ENCODE results near the gene ERC2. TPM values are rescaled to one million over a fixed set of nuclear protein-coding genes. Genes with fewer than 3 reads are reported as not detected.

The ERC2 gene
- total RNA-seq, 2 experiments from 2014 or later: not detected

DNA sequence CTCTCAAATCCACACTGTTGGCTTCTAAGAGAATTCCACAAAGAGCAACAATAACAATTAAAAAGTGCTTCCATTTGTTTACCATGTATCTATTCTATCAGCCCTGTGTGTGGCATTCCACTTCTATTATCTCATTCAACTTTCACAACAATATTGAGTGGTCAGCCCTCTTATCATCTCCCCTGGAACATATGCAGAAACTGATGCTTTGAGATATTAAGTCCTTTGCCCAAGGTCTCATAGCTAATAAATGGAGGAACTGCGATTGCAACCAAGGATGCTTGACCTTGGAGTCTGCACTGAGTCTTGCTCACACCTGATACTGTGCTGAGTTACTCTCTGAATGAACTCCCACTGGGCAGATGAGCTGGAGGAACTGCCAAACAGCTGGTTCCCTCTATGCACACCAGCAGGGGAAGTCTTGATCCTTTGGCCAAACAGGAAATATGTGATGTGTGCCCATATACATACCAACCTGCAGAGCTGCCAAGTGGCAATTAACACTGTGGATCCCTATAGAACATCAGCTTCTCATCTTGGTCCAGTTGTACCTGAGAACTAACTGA is 836.4 kb downstream of the ERC2 start:
- CTCF ChIA-PET (ENCODE audit: unreplicated experiment): no interaction called here

DNA sequence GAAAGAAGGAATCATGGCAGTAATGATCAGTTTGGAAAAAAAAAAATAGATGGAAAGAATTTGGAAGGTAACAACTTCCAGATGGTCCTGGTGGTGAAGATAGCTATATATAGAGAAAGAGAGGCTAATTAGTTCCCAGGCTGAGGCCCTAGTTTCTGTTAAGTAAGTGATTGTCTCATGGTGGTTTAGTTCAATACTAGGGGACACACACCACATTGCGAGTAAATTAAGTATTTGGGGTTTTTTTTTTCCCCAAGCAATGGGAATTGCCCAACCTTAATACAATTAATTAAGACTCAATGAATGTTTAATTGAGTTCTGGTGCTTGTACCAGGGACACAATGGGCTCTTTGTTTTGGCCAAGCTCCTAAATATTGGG is 837.4 kb downstream of the ERC2 start:
- BruUV-seq (replicated peaks): no TSS peak
- no peak overlapping the region for H3K4me3 ChIP-seq (ENCODE audit: low read depth, low read length, poor library complexity, severe bottlenecking)
- H3K27ac ChIP-seq (ENCODE audit: low read depth, low read length, poor library complexity, severe bottlenecking): no peak overlapping the region
- intact Hi-C loops (cut with micrococcal nuclease; ENCODE audit: unreplicated experiment): no loop called here
- ChIA-PET CTCF (ENCODE audit: unreplicated experiment) (no interaction called here), POLR2A (no interaction called here)
- no peaks in the 10 kb centered on the region for H3K9me3 ChIP-seq (ENCODE audit: low read length)
- H3K4me2 ChIP-seq (ENCODE audit: low read length): no peak overlapping the region
- no peaks in the 10 kb centered on the region for H3K79me2 ChIP-seq (ENCODE audit: insufficient read depth, low read depth, low read length)
- no peaks in the 10 kb centered on the region for H4K20me1 ChIP-seq (ENCODE audit: insufficient read depth, low read length)
- H3K4me1 ChIP-seq (ENCODE audit: insufficient read depth, low read length, poor library complexity, severe bottlenecking): no peaks in the 10 kb centered on the region
- H2AFZ ChIP-seq (ENCODE audit: low read length): no peak overlapping the region
- no peaks in the 10 kb centered on the region for H3K9me2 ChIP-seq (ENCODE audit: insufficient read depth, low read length)
- no peak for DNase-seq (ENCODE audit: low spot score)
- no peaks in the 10 kb centered on the region for H3K36me3 ChIP-seq (ENCODE audit: insufficient read depth, low read length)
- TF ChIP-seq EZH2phosphoT487 (IDR thresholded peaks at IDR 0.05; ENCODE audit: borderline replicate concordance, low read depth, low read length): no peak
- TF ChIP-seq, protein P1, sequence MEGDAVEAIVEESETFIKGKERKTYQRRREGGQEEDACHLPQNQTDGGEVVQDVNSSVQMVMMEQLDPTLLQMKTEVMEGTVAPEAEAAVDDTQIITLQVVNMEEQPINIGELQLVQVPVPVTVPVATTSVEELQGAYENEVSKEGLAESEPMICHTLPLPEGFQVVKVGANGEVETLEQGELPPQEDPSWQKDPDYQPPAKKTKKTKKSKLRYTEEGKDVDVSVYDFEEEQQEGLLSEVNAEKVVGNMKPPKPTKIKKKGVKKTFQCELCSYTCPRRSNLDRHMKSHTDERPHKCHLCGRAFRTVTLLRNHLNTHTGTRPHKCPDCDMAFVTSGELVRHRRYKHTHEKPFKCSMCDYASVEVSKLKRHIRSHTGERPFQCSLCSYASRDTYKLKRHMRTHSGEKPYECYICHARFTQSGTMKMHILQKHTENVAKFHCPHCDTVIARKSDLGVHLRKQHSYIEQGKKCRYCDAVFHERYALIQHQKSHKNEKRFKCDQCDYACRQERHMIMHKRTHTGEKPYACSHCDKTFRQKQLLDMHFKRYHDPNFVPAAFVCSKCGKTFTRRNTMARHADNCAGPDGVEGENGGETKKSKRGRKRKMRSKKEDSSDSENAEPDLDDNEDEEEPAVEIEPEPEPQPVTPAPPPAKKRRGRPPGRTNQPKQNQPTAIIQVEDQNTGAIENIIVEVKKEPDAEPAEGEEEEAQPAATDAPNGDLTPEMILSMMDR (conservative IDR thresholded peaks at IDR 0.05; ENCODE audit: low read length): no peak

More for the DNA sequence above, 836.4 kb downstream of the ERC2 start:
- H3K27ac ChIP-seq (ENCODE audit: low read depth, low read length, poor library complexity, severe bottlenecking): no peak overlapping the region
- no peaks in the 10 kb centered on the region for H3K4me1 ChIP-seq (ENCODE audit: insufficient read depth, low read length, poor library complexity, severe bottlenecking)
- TF ChIP-seq EZH2phosphoT487 (IDR thresholded peaks at IDR 0.05; ENCODE audit: borderline replicate concordance, low read depth, low read length): no peak
- TF ChIP-seq, protein P1 (conservative IDR thresholded peaks at IDR 0.05; ENCODE audit: low read length): no peak
- H2AFZ ChIP-seq (ENCODE audit: low read length): no peak overlapping the region
- intact Hi-C loops (cut with micrococcal nuclease; ENCODE audit: unreplicated experiment): no loop called here
- no peak overlapping the region for H3K4me2 ChIP-seq (ENCODE audit: low read length)
- no peak overlapping the region for H3K4me3 ChIP-seq (ENCODE audit: low read depth, low read length, poor library complexity, severe bottlenecking)
- no peaks in the 10 kb centered on the region for H4K20me1 ChIP-seq (ENCODE audit: insufficient read depth, low read length)
- H3K9me3 ChIP-seq (ENCODE audit: low read length): no peaks in the 10 kb centered on the region
- no peaks in the 10 kb centered on the region for H3K79me2 ChIP-seq (ENCODE audit: insufficient read depth, low read depth, low read length)
- no peaks in the 10 kb centered on the region for H3K9me2 ChIP-seq (ENCODE audit: insufficient read depth, low read length)
- POLR2A ChIA-PET: interaction anchor here (0.6 to 1.7 kb wide), 5 partner anchors 9 to 1730 kb away, joined by 3 to 4 read pairs (median 4); no protein-coding TSS in a partner anchor
- DNase-seq (ENCODE audit: low spot score): peak; percentile 23
- no peaks in the 10 kb centered on the region for H3K36me3 ChIP-seq (ENCODE audit: insufficient read depth, low read length)
- BruUV-seq (replicated peaks): no TSS peak

DNA sequence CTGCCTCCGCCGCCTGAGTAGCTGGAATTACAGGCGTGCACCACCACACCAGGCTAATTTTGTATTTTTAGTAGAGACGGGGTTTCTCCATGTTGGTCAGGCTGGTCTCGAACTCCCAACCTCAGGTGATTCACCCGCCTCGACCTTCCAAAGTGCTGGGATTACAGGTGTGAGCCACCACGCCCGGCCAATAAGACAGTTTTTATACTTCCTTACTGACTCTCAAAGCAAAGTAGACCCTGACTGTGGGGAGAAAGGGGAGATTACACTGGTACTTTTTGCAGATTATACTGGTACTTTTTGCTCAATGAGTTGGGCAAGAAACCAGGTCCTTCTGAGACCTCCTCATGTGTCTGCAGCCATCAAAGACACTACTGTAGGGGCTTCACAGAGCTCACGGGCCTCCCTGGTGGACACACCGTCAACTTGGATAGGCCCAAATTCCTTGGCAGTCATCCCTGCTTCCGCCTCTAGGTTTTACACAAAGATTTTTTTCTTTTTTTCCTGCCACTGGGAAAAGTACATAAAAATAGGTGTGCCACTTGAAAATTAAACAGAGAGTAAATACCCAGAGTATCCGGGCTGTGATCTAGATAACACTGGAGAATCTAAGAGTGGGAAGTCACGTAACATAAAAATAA is 837.9 kb downstream of the ERC2 start:
- Histone ChIP-seq H4K20me1 (ENCODE audit: insufficient read depth, low read length) (no peaks in the 10 kb centered on the region), H2AFZ (ENCODE audit: low read length) (no peak overlapping the region), H3K36me3 (ENCODE audit: insufficient read depth, low read length) (no peaks in the 10 kb centered on the region), H3K4me2 (ENCODE audit: low read length) (no peak overlapping the region), H3K4me1 (ENCODE audit: insufficient read depth, low read length, poor library complexity, severe bottlenecking) (no peaks in the 10 kb centered on the region), H3K9me3 (ENCODE audit: low read length) (no peaks in the 10 kb centered on the region), H3K79me2 (ENCODE audit: insufficient read depth, low read depth, low read length) (no peaks in the 10 kb centered on the region), H3K4me3 (ENCODE audit: low read depth, low read length, poor library complexity, severe bottlenecking) (no peak overlapping the region), H3K9me2 (ENCODE audit: insufficient read depth, low read length) (no peaks in the 10 kb centered on the region), H3K27ac (ENCODE audit: low read depth, low read length, poor library complexity, severe bottlenecking) (no peak overlapping the region)
- ChIA-PET CTCF (ENCODE audit: unreplicated experiment) (no interaction called here), POLR2A (no interaction called here)
- TF ChIP-seq, protein P1 (conservative IDR thresholded peaks at IDR 0.05; ENCODE audit: low read length): no peak
- TF ChIP-seq EZH2phosphoT487 (IDR thresholded peaks at IDR 0.05; ENCODE audit: borderline replicate concordance, low read depth, low read length): no peak
- no TSS peak for BruUV-seq (replicated peaks)
- intact Hi-C loops (cut with micrococcal nuclease; ENCODE audit: unreplicated experiment): no loop called here
- DNase-seq (ENCODE audit: low spot score): no peak

Measured in OCI-LY7 (cell line).